ENCODE measurements around the gene RIIAD1.
"Not testable (repeated sequence)": the region's sequence is repeated elsewhere in the genome, so short reads cannot be mapped to it uniquely, and the experiment has no call there.

RIIAD1 gene

GRCh38 chr1:151729966-151730291 is 8.6 kb downstream of the RIIAD1 start:
- in situ Hi-C loops (cut with MboI; ENCODE audit: low sequenced_read_pairs), result loop anchor here (25.0 kb wide), 1 partner anchor 293 kb away; no protein-coding TSS in a partner anchor

- in situ Hi-C loops (cut with MboI; ENCODE audit: low sequenced_read_pairs), result loop anchor here (25.0 kb wide), 1 partner anchor 296 kb away; no protein-coding TSS in a partner anchor
Measured at GRCh38 chr1:151733126-151733525, 11.8 kb downstream of the RIIAD1 start.

DNA sequence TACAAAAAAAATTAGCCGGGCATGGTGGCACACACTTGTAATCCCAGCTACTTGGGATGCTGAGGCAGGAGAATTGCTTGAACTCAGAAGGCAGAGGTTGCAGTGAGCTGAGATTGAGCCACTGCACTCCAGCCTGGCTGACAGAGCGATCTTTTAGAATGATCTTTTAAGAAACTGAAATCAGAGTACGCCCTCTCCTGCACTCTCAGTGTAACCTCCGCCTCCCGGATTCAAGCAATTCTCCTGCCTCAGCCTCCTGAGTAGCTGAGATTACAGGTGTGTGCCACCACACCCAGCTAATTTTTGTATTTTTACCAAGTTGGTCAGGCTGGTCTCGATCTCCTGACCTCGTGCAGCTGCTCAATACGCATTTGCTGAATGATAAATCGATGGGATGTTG is 12.7 kb downstream of the RIIAD1 start:
- in situ Hi-C loops (cut with MboI; ENCODE audit: low sequenced_read_pairs), result loop anchor here (25.0 kb wide), 1 partner anchor 297 kb away; no protein-coding TSS in a partner anchor

DNA sequence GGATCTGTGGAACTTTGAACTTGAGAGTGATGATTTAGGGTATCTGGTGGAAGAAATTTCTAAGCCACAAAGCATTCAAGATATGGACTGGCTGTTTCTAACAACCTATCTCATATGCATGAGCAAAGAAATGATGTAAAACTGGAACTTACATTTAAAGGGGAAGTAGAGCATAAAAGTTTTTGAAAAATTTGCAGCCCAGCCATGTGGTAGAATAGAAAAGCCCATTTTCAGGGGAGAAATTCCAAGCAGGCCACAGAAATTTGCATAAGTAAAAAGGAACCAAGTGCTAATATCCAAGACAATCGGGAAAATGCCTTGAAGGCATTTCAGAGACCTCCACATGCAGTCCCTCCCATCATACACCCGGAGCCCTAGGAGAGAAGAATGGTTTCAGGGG is 15.7 kb downstream of the RIIAD1 start:
- in situ Hi-C loops (cut with MboI; ENCODE audit: low sequenced_read_pairs), result loop anchor here (25.0 kb wide), 1 partner anchor 300 kb away; no protein-coding TSS in a partner anchor

DNA sequence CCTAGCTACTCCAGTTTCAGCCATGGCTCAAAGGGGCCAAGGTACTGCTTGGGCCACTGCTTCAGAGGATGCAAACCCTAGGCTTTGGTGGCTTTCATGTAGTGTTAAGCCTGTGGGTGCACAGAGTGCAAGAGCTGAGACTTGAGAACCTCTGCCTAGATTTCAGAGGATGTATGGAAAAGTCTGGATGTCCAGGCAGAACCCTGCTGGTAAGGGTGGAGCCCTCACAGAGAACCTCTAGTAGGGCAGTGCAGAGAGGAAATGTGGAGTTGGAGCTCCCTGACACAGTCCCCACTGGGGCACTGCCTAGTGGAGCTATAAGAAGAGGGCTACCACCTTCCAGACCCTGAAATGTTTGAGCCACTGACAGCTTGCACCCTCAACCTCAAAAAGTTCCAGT is 16.2 kb downstream of the RIIAD1 start:
- in situ Hi-C loops (cut with MboI; ENCODE audit: low sequenced_read_pairs), result loop anchor here (25.0 kb wide), 1 partner anchor 300 kb away; no protein-coding TSS in a partner anchor

DNA sequence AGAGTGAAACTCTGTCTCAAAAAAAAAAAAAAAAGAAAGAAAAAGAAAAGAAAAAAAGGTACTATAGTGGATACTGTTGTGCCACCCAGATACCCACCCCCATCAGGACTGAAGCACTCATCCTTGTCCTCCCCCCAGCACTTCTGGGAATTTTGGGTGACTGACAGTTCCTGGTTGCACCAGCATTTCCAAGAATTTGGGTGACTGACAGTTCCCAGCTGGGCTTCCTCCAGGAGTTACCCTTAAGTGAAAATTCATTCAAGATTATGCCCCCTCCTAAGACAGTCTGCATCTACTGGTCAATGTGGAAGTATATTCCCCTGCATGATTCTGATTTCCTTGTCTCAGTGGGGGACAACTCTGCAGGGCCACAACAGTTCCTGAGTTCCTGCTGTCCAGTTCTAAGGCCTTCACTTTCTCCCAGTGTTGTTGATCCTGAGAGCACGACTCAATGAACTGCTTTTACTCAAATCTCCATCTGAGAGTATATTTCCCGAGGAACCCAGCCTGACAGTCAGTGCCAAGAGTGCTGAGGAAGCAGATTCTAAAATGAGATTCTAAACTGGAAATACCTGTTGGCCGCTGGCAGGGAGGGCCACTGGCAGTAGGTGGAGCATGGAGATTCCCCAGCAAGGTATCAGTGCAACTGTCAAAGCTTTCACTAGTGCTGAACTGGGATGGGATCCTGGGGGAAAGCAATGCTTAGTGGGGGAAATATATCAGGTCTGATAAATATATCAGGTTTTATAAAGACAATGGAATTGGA is 18.5 kb downstream of the RIIAD1 start:
- in situ Hi-C loops (cut with MboI; ENCODE audit: low sequenced_read_pairs), result loop anchor here (25.0 kb wide), 1 partner anchor 302 kb away; no protein-coding TSS in a partner anchor

- in situ Hi-C loops (cut with MboI; ENCODE audit: low sequenced_read_pairs), result loop anchor here (25.0 kb wide), 1 partner anchor 304 kb away; no protein-coding TSS in a partner anchor
Measured at GRCh38 chr1:151741516-151741915, 20.2 kb downstream of the RIIAD1 start.

GRCh38 chr1:151756291-151756690 is 35.0 kb downstream of the RIIAD1 start:
- in situ Hi-C loops (cut with MboI; ENCODE audit: low sequenced_read_pairs), result no loop called here

DNA sequence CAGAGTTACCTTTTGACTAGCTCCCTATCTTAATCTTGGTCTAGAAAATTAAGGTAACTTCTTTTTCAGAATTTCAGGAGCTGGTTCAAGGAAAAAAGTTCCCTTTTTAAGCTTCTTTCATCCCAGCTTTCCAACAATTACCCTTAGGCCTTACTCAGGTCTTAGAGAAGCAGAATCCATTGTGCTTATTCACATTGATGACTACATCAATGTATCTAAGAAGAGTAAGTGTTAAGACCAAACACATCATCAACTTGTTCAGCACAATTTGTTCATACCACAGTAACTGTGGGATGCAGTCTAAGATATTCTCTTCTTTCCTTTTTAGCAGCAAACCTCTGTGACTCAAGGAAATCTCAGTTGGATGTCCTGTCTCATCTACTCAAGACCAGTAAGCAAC is 37.9 kb downstream of the RIIAD1 start:
- in situ Hi-C loops (cut with MboI; ENCODE audit: low sequenced_read_pairs), result no loop called here

DNA sequence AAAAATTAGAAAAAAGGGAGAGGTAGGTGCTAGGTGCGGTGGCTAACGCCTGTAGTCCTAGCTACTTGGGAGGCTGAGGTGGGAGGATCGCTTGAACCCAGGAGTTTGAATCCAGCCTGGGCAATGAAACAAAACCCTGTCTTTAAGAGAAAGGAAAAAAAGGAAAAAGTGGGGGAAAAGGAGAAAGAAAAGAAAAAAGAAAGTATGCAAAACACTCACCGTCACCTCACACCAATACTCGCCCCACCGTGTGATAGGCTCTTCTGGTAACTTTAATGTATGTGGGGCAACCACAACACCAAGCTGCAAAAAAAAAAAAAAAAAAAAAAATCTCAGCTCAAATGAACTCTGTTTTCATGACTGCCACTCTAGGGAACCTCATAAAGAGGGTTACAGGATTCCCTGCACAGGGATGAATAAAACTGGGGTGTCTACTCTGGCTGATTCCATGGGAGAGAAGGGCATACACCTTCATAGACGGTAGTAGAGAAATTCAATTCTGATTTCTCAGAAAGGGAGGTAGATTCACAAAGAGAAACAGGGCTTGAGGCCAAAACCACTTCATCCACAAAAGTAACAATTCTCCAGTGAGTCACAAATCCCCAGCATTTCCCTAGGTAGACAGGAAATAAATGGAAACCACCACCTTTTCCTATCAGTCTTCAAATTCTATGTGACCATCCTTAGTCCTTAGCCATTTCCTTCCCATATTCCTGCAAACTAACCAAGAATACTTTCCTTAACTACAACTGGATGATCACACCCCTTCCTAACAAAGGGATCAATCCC is 39.5 kb downstream of the RIIAD1 start:
- in situ Hi-C loops (cut with MboI; ENCODE audit: low sequenced_read_pairs), result no loop called here

- in situ Hi-C loops (cut with MboI; ENCODE audit: low sequenced_read_pairs), result no loop called here
Measured at GRCh38 chr1:151762941-151763921, 41.9 kb downstream of the RIIAD1 start, which contains the start of gene MRPL9. Gene MRPL9 (minus strand): TSS chr1:151763496. CDS start chr1:151763479, 17 bp downstream.

DNA sequence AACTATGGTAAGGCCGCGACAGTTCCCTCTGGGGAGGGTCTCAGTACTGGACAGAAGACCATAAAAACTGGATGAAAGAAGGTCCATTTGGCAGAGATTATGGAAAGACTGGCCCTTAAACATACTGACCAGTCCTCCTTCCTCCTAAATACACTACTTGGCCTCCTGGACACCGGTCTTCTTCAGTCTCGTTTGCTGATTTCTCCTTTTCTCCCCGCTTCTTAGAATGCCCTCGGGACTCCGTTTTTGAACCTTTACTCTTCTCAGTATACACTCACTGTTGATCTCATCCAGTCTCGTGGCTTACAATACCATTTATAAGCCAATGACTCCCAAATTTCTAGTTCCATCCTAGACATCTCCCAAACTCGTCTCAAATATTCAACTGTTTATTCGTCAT is 42.7 kb downstream of the RIIAD1 start:
- in situ Hi-C loops (cut with MboI; ENCODE audit: low sequenced_read_pairs), result no loop called here

DNA sequence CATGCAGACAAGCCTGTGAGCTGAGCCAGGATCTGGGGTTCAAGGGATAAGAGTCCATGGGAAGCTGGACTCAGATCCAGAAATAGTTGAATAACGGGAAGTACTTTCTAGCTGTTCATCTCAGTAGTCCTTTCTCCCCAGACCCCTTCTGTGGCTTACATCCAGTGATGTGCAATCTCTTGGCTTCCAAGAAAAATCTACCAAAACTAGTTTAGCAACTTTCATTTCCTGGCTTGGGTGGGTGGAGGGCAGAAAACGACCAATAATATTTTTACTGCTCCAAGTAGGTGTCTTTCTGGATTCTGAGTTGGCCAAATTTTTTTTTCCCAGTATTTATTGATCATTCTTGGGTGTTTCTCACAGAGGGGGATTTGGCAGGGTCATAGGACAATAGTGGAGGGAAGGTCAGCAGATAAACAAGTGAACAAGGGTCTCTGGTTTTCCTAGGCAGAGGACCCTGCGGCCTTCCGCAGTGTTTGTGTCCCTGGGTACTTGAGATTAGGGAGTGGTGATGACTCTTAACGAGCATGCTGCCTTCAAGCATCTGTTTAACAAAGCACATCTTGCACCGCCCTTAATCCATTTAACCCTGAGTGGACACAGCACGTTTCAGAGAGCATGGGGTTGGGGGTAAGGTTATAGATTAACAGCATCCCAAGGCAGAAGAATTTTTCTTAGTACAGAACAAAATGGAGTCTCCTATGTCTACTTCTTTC is 47.2 kb downstream of the RIIAD1 start:
- in situ Hi-C loops (cut with MboI; ENCODE audit: low sequenced_read_pairs), result not testable (repeated sequence)

GRCh38 chr1:151769270-151769669 is 47.9 kb downstream of the RIIAD1 start:
- in situ Hi-C loops (cut with MboI; ENCODE audit: low sequenced_read_pairs), result not testable (repeated sequence)

DNA sequence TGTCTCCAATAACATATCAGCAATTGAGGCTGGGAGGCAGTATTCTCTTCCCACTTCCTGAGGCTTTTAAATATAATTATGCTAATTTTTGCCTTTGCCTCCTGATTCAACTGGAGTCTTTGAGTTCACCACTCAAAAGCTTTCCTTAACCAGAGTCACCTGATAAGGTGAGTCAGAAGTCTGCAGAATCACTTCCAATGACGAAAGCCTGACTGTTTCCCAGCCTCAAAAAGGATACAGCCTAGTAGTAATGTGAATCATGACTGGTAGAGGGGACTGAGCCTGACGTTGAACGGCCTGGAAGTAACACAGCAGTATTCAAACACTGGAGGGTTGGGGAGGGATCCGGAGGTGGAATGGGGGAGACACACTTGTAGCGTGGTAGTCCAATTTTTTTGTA is 52.4 kb downstream of the RIIAD1 start:
- in situ Hi-C loops (cut with MboI; ENCODE audit: low sequenced_read_pairs), result no loop called here

DNA sequence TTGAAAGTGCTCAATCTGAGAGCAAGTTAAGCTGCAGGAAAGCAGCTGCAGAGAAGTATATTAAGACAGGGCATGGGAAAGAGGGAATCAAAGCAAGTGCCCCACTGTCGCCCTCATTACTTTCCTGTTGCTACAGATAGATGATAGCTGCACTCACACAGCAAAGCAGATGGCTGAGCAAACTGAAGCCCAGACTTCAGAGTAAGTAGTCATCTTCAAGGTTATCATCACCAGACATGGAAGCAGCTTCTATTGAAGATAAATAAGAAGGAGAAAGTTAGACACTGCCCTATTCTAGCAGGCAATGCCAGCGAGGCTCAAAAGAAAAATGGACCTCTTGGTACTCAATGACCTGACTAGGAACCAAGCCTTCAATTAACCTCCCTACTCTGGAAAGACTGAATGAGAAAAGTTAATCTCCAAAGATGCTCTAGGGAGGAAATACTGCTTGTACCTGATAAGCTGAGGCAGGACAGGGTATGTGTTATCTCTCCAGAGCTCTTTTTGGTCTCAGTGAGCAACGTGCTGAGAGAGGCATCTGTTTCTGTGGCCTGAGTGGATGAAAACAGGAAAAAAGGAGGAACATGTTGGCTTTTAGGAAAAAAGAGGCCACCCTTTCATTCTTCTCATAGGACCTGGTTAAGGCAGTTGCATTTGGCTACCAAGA is 53.1 kb downstream of the RIIAD1 start:
- in situ Hi-C loops (cut with MboI; ENCODE audit: low sequenced_read_pairs), result no loop called here

DNA sequence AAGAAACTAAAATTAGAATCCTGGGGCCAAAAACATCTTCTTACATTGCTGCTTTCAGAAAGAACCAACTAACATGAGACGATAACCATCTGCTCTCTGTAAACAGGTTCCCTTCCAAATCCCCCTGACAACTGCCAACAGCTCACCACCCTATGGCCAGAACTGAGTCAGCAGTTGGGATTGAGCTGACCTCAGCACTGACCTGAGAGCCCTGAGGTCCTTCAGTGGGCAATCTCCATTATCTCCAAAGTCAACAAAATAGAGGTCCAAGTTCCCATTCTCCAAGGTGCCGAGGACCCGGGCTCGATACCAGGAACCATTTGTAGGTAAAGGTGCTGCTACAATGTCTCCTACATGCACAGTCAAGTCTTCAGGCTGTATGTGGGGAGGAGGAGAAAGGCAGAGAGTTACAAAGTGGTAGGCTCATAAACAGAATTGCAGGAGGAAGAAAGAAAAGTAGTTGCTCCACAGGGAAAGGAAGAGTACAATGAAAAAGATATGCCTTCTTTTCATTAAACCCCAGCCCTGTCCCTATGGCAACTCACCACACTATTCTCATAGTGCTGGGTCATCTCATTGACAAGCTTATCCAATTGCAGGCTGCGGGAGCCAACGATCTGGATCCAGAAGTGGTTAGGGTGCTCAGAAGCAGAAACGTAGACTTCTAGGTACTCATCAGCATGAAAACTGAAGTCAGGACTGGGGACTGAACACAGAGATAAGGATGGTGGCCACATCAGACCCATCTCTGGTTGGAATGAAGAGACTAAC is 54.8 kb downstream of the RIIAD1 start:
- in situ Hi-C loops (cut with MboI; ENCODE audit: low sequenced_read_pairs), result no loop called here

DNA sequence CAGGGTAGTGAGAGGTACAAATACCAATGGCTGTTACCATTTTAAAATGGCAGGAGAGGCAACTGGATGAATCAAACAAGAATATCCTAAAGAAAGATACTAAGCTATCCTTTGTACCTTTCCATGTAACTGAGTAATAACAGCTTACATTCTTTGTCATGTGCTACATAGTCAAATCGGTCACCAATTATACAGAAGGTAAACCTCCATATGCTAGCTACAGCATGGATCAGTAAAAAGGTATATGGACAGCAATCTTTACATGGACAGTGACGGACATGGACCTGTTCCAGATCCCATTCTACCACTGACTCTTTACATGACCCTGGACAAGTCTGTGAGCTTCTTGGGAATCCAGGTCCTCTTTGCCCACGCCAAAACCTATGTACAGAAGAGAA is 55.3 kb downstream of the RIIAD1 start:
- in situ Hi-C loops (cut with MboI; ENCODE audit: low sequenced_read_pairs), result no loop called here

DNA sequence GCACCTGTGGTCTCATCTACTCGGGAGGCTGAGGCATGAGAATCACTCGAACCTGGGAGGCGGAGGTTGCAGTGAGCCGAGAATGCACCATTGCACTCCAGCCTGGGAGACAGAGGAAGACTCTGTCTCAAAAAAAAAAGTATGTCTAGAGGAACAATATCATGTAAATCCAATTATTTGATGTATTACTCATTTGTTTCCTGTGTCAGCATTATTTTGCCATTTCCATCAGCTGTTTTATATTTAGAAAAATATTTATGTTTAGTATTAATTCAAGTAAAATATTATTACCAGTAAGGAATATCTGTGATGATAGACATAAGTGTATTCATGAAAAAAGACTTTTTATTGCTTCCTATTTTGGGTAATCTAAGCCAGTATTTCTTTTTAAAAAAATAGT is 56.0 kb downstream of the RIIAD1 start:
- in situ Hi-C loops (cut with MboI; ENCODE audit: low sequenced_read_pairs), result no loop called here
